Testis (tissue), 3 donors: ENCODE data around the gene TGM5. TPM values are rescaled to one million over a fixed set of nuclear protein-coding genes. Genes with fewer than 3 reads are reported as not detected.

Source experiments
- DNase-seq: peaks from one replicate; pipeline ENCODE4 v3.0.0-alpha.2; 2019
- H3K27ac ChIP-seq, 2 donors: fragments of 200-600 bp; sonication (generic); one replicate each; pipeline ENCODE4 v1.5.1; 2019
- H3K27me3 ChIP-seq: fragments of 200-600 bp; sonication (generic); one replicate; pipeline ENCODE4 v1.5.1; 2019
- H3K36me3 ChIP-seq: fragments of 200-600 bp; sonication (generic); one replicate; pipeline ENCODE4 v1.5.1; 2017; ENCODE audit warnings: low read depth; ENCODE audit errors: missing control alignments
- H3K4me1 ChIP-seq: fragments of 200-600 bp; sonication (generic); one replicate; pipeline ENCODE4 v1.5.1; 2019
- H3K4me3 ChIP-seq, 2 donors: fragments of 200-600 bp; sonication (generic); one replicate each; pipeline ENCODE4 v1.5.1; 2017 to 2019
- H3K9me3 ChIP-seq: fragments of 200-600 bp; sonication (generic); one replicate; pipeline ENCODE4 v1.5.1; 2017
- CTCF ChIP-seq, 3 experiments: fragments of 450-650 bp in 2 of 3; fragments of 200-600 bp in 1 of 3; sonication (generic) in 1 of 3; IDR thresholded peaks; one replicate each; pipeline ENCODE4 v1.5.1; 2016 to 2019; ENCODE audit warnings: antibody characterized with exemption in 3 of 3, mild to moderate bottlenecking in 2 of 3, moderate library complexity in 1 of 3
- POLR2A ChIP-seq: fragments of 450-650 bp; IDR thresholded peaks from one replicate; pipeline ENCODE4 v1.6.1; 2017; ENCODE audit warnings: antibody characterized with exemption, mild to moderate bottlenecking, moderate library complexity
- WGBS, 2 donors: methylation state at CpG; one replicate each; pipeline ENCODE4 v1.1.5; 2018; 5-methylcytosine and 5-hydroxymethylcytosine counted together
- intact Hi-C: fragments of 100-400 bp; cut with DNase I; formaldehyde crosslinking; loops from one replicate; pipeline ENCODE4 v1.15.1; 2023; ENCODE audit warnings: low total_unique reads
- polyA plus RNA-seq: library from polyadenylated mRNA; stranded (reverse); fragments of 350-450 nt; fragmentation: Illumina TruSeq; extraction: RNeasy Lipid Tissue Mini Kit (QIAGEN cat#74804); gene quantifications from one replicate; pipeline ENCODE4 v1.2.3, GENCODE V29; 2014; ENCODE audit warnings: low read depth, low replicate concordance; ENCODE audit not compliant: insufficient read depth
- total RNA-seq, 2 donors: library from RNA; depleted of rRNA; stranded (reverse); fragments of >200 nt; gene quantifications; one replicate each; pipeline ENCODE4 v1.2.3, GENCODE V29; 2016

Gene TGM5
- total and polyA plus RNA-seq, 3 donors from 2014 or later = 0.24 to 2.1 (median 0.43) TPM

DNA sequence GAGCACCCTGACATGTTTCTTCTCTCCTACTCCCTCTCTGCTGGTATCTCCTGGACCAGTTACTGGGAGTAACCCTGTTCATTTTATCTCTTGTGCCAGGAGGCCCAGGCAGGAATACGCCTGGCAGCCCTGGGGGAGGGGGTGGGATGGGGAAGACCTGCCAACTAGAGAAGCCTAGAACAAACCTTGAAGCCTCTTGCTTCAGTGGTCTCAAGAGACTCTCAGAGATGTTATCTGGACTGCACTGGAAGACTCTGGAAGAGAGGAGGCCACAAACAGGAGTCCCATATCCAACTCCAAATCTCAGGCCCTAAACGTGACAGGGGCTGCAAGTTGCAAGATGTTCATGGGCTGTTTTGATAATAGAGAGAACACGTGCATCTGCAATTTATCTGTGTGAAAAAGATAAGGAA lies 45.7 kb downstream of the TGM5 start, which contains the start of gene EPB42:
TSS of gene EPB42 (minus strand) at position 28 of the 413 bp plus-strand sequence. CDS start 193 bp downstream, outside the sequence.
- Histone ChIP-seq H3K4me3 (no peak within 1 kb of the TSS), H3K9me3 (no peaks in the 10 kb centered on the region), H3K36me3 (no peaks in the 10 kb centered on the region), H3K27me3 (no peaks in the 10 kb centered on the region), H3K4me1 (no peaks in the 10 kb centered on the region), H3K27ac (no peak within 1 kb of the TSS)
- TF ChIP-seq POLR2A (no peak), CTCF (IDR thresholded peaks at IDR 0.05) (no peak)
- WGBS, 2 donors = 46 to 53% methylated on average over 3 of the region's 3 CpGs
- DNase-seq = no peak
- intact Hi-C loops = no loop called here

DNA sequence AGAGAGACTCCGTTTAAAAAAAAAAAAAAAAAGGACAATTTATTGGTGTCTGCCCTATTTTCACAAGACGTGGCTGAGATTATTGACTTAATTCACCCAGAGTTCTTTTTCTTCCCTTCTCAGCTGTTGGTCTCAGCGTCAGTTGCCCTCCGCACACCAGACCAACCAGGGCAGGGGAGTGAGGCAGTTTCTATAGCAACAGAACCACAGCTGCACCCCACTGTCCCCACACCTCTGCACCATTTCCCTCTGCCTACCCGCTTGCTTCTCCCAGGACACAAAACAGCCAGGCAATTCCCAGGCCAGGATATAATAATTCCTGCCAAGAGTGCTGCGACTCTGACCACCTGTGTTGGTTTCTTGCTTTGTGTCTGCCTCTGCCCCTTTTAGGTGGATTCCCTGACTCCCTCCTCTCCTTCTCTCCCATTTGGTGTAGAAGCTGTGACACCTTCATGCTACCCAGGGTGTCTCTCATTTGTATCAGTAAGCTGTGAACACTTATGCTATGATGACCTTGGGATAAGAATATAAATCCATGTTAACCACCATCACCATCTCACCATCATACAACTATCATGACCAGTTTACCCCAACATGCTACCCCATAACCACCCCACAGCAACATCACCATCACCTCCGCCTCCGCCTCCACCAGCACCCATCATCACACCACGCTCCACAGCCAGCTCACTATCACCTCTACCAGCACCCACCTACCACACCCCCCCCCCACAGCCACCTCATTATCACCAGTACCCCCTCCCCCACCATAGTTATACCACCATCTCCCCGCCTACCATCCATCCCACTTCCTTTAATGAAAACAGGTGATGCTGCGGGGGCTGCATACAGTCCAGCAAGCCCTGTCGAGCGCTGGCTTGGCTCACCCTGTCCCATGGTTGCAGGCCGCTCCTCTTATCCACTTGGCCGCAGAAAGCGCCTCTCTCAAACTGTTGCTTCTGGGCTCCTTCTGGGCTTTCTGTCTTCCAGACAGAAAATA lies 46.5 kb downstream of the TGM5 start:
- no peaks in the 10 kb centered on the region for H3K9me3 ChIP-seq
- 80 to 81% methylated on average over 16 of the region's 16 CpGs for WGBS, 2 donors
- intact Hi-C loops = no loop called here
- no peaks in the 10 kb centered on the region for H3K36me3 ChIP-seq
- H3K4me3 ChIP-seq = no peak overlapping the region
- no peak for TF ChIP-seq POLR2A
- TF ChIP-seq CTCF (IDR thresholded peaks at IDR 0.05) = no peak
- H3K27ac ChIP-seq = no peak overlapping the region
- H3K4me1 ChIP-seq = no peaks in the 10 kb centered on the region
- no peaks in the 10 kb centered on the region for H3K27me3 ChIP-seq
- DNase-seq = no peak

DNA sequence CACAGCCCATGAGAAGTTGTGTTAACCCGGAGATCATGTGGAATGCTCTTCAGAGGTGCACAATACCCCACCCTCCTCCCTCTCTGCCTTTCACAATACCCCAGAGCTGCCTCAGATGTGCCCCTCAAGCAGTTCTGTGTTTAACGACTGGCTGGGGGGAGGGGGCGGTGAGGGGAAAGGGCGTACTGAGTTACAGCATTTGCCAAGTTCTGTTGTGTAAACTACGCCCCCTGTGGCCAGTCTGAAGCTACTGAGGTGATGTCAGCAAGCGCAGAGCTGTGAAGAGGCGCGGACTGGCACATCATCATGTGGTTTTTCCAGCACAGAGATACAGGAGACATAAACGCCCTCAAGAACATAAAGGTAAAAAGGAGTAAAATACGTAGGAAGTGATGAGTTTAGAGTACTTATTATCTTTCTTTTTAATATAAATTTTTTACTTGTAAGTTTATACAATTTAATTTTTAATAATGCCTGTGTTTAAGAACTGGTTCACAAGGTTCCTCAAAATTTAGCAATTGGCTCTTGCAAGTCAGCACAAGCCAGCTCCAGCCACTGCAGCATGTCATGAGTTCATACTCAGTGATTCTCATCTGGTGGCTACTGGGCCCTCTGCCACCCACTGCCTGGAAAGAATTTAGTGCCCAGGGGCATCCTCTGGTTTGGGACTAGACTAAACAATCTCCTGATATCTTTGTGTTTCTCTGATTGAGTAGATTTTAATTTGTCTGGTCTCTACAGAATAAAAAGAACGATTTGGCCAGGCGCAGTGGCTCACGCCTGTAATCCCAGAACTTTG lies 47.6 kb downstream of the TGM5 start:
- Histone ChIP-seq H3K4me1 (no peaks in the 10 kb centered on the region), H3K27ac (no peak overlapping the region), H3K9me3 (no peaks in the 10 kb centered on the region), H3K27me3 (no peaks in the 10 kb centered on the region), H3K4me3 (no peak overlapping the region), H3K36me3 (no peaks in the 10 kb centered on the region)
- no peak for DNase-seq
- intact Hi-C loops = no loop called here
- 59 to 71% methylated on average over 13 of the region's 13 CpGs for WGBS, 2 donors
- no peak for TF ChIP-seq POLR2A
- no peak for TF ChIP-seq CTCF (IDR thresholded peaks at IDR 0.05)

GRCh38 chr15:43215961-43216360 lies 50.8 kb downstream of the TGM5 start:
- H3K4me3 ChIP-seq = no peak overlapping the region
- intact Hi-C loops = no loop called here
- H3K36me3 ChIP-seq = no peaks in the 10 kb centered on the region
- no peaks in the 10 kb centered on the region for H3K27me3 ChIP-seq
- 88 to 98% methylated on average over 7 of the region's 7 CpGs for WGBS, 2 donors
- H3K4me1 ChIP-seq = no peaks in the 10 kb centered on the region
- H3K27ac ChIP-seq = no peak overlapping the region
- no peak for TF ChIP-seq POLR2A
- no peak for TF ChIP-seq CTCF (IDR thresholded peaks at IDR 0.05)
- no peak for DNase-seq
- no peaks in the 10 kb centered on the region for H3K9me3 ChIP-seq
